GM12864 (cell line): Measurements from ENCODE around the gene PTCSC3.

Experiments used
- DNase-seq: peaks from one replicate; pipeline ENCODE4 v3.0.0-alpha.2; 2011; ENCODE audit warnings: low read depth
- H3K4me3 ChIP-seq: 2 replicates; pipeline ENCODE4 v1.5.1; 2011; ENCODE audit warnings: mild to moderate bottlenecking, low read depth, low read length, control low read depth
- CTCF ChIP-seq: IDR thresholded peaks from 2 replicates; pipeline ENCODE4 v1.5.1; 2011; ENCODE audit warnings: low read depth, mild to moderate bottlenecking, moderate library complexity, low read length, control low read depth, inconsistent platforms; ENCODE audit errors: missing control alignments

The PTCSC3 gene

DNA sequence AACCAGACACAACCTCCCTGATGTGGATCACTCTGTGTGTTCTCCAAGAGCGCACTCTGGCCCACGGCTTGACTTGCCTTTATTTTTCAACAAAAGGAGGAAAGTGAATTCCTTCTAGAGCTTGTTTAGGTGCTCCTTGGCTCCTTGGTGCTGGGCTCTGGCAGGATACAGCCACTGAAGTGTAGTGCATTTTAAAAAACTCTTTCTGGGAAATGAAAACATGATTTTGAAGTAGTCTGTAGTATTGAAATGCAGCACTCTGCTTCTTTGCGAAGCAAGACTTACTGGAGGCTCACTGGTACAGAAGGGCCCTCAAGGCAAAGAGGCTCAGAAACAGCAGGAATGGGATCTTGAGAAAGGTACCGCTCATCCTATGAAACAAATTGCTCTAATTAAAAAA lies 81.6 kb downstream of the PTCSC3 start:
- no peak for TF ChIP-seq CTCF
- no peak for DNase-seq
- no peak overlapping the region for H3K4me3 ChIP-seq

- H3K4me3 ChIP-seq = no peak overlapping the region
- no peak for TF ChIP-seq CTCF
- DNase-seq = no peak
Observed at GRCh38 chr14:36091096-36091495, 85.4 kb downstream of the PTCSC3 start.

- no peak for DNase-seq
- TF ChIP-seq CTCF = no peak
- no peak overlapping the region for H3K4me3 ChIP-seq
Observed at GRCh38 chr14:36087411-36087810, 89.1 kb downstream of the PTCSC3 start.

- DNase-seq = no peak
Observed at GRCh38 chr14:36086629-36087395, 89.7 kb downstream of the PTCSC3 start.

GRCh38 chr14:36085861-36086260 lies 90.7 kb downstream of the PTCSC3 start:
- no peak overlapping the region for H3K4me3 ChIP-seq
- TF ChIP-seq CTCF = no peak
- no peak for DNase-seq

More at GRCh38 chr14:36086629-36087395, 89.7 kb downstream of the PTCSC3 start:
- H3K4me3 ChIP-seq = no peak overlapping the region
- no peak for TF ChIP-seq CTCF
